ENCODE results near the gene MRPS35.

DNA sequence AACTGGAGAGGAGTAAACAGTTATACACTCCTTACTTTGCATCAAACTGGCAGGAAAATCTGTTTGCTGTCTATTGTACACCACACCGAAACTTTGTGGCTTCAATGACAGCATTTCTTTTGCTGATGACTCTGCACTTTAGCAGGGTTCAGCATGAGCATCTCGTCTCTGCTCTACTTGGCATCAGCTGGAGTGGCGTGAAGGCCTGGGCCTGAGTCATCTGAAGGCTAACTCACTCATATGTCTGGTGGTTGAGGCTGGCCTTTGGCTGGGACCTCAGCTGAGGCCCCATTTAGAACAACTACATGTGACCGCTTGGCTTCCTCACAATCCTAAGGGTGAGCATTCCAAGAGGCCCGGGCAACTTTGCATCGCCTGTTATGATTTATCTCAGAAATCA is 43.1 kb upstream of the MRPS35 start:
- no peak for TF ChIP-seq PRDM1 (tag by site-specific recombination; IDR thresholded peaks at IDR 0.05)
- TF ChIP-seq, protein P1, sequence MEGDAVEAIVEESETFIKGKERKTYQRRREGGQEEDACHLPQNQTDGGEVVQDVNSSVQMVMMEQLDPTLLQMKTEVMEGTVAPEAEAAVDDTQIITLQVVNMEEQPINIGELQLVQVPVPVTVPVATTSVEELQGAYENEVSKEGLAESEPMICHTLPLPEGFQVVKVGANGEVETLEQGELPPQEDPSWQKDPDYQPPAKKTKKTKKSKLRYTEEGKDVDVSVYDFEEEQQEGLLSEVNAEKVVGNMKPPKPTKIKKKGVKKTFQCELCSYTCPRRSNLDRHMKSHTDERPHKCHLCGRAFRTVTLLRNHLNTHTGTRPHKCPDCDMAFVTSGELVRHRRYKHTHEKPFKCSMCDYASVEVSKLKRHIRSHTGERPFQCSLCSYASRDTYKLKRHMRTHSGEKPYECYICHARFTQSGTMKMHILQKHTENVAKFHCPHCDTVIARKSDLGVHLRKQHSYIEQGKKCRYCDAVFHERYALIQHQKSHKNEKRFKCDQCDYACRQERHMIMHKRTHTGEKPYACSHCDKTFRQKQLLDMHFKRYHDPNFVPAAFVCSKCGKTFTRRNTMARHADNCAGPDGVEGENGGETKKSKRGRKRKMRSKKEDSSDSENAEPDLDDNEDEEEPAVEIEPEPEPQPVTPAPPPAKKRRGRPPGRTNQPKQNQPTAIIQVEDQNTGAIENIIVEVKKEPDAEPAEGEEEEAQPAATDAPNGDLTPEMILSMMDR (tag by site-specific recombination; IDR thresholded peaks at IDR 0.05) = no peak
- TF ChIP-seq ZNF391 (tag by site-specific recombination; IDR thresholded peaks at IDR 0.05; ENCODE audit: borderline replicate concordance, low read depth) = no peak
- TF ChIP-seq ZNF530 (tag by site-specific recombination; IDR thresholded peaks at IDR 0.05; ENCODE audit: low read depth) = no peak
- TF ChIP-seq, protein P2, sequence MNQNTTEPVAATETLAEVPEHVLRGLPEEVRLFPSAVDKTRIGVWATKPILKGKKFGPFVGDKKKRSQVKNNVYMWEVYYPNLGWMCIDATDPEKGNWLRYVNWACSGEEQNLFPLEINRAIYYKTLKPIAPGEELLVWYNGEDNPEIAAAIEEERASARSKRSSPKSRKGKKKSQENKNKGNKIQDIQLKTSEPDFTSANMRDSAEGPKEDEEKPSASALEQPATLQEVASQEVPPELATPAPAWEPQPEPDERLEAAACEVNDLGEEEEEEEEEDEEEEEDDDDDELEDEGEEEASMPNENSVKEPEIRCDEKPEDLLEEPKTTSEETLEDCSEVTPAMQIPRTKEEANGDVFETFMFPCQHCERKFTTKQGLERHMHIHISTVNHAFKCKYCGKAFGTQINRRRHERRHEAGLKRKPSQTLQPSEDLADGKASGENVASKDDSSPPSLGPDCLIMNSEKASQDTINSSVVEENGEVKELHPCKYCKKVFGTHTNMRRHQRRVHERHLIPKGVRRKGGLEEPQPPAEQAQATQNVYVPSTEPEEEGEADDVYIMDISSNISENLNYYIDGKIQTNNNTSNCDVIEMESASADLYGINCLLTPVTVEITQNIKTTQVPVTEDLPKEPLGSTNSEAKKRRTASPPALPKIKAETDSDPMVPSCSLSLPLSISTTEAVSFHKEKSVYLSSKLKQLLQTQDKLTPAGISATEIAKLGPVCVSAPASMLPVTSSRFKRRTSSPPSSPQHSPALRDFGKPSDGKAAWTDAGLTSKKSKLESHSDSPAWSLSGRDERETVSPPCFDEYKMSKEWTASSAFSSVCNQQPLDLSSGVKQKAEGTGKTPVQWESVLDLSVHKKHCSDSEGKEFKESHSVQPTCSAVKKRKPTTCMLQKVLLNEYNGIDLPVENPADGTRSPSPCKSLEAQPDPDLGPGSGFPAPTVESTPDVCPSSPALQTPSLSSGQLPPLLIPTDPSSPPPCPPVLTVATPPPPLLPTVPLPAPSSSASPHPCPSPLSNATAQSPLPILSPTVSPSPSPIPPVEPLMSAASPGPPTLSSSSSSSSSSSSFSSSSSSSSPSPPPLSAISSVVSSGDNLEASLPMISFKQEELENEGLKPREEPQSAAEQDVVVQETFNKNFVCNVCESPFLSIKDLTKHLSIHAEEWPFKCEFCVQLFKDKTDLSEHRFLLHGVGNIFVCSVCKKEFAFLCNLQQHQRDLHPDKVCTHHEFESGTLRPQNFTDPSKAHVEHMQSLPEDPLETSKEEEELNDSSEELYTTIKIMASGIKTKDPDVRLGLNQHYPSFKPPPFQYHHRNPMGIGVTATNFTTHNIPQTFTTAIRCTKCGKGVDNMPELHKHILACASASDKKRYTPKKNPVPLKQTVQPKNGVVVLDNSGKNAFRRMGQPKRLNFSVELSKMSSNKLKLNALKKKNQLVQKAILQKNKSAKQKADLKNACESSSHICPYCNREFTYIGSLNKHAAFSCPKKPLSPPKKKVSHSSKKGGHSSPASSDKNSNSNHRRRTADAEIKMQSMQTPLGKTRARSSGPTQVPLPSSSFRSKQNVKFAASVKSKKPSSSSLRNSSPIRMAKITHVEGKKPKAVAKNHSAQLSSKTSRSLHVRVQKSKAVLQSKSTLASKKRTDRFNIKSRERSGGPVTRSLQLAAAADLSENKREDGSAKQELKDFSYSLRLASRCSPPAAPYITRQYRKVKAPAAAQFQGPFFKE (tag by site-specific recombination; IDR thresholded peaks at IDR 0.05; ENCODE audit: borderline replicate concordance) = no peak
- TF ChIP-seq ZBTB7A (tag by site-specific recombination; IDR thresholded peaks at IDR 0.05; ENCODE audit: low read depth) = no peak
- TF ChIP-seq, protein P3, sequence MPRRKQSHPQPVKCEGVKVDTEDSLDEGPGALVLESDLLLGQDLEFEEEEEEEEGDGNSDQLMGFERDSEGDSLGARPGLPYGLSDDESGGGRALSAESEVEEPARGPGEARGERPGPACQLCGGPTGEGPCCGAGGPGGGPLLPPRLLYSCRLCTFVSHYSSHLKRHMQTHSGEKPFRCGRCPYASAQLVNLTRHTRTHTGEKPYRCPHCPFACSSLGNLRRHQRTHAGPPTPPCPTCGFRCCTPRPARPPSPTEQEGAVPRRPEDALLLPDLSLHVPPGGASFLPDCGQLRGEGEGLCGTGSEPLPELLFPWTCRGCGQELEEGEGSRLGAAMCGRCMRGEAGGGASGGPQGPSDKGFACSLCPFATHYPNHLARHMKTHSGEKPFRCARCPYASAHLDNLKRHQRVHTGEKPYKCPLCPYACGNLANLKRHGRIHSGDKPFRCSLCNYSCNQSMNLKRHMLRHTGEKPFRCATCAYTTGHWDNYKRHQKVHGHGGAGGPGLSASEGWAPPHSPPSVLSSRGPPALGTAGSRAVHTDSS (tag by site-specific recombination; IDR thresholded peaks at IDR 0.05) = no peak

All from HEK293 (cell line).